GM19035 (cell line): ENCODE measurements around the gene ZNF785.
"Not testable (repeated sequence)": the region's sequence is repeated elsewhere in the genome, so short reads cannot be mapped to it uniquely, and the experiment has no call there.

Source experiments
- ATAC-seq: cut with Tn5 transposase; IDR thresholded peaks from one replicate; pipeline ENCODE4 v1.9.1; 2021; ENCODE audit not compliant: unreplicated experiment

Gene ZNF785

DNA sequence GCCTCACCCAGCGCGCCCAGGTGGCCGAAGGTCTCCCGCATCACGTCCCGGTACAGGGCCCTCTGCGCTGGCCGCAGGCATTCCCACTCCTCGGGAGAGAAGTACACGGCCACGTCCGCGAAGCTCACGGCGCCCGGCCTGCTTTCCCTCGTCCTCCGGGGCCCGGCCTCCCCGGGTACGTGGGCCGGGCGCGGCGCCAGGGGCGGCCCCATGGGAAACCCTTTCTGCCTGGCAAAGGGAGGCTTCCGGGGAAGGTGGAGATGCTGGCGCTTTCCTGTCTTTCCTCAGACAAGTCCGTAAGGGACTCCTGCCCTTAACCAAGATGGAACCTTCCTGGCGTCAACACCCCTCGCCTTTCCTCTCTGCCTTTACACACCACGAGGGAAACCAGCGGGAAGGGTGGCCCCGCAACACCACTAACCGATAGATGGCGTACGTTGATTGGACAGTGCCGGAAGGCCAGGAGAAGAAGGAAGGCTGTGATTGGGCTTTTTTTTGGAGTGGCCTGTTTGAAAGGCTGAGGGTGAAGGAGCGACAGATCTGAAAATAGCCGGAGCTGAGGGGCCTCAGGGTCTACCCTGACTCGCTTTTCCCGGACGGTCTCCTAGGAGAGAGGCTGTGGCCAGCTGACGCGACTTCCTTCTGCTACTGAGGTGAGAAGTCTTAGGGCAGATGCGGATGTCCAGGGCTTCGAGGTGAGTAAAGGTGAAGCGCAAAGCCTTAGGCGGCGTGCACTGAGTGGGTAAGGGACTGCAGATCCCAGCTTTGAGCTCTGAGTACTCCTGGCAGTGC is at the start of gene ZNF785:
Gene ZNF785, minus strand, starts transcription at position 298 of the 792 bp plus-strand sequence. Its CDS starts 86 bp downstream, at position 212.
- ATAC-seq: peak; percentile 86

DNA sequence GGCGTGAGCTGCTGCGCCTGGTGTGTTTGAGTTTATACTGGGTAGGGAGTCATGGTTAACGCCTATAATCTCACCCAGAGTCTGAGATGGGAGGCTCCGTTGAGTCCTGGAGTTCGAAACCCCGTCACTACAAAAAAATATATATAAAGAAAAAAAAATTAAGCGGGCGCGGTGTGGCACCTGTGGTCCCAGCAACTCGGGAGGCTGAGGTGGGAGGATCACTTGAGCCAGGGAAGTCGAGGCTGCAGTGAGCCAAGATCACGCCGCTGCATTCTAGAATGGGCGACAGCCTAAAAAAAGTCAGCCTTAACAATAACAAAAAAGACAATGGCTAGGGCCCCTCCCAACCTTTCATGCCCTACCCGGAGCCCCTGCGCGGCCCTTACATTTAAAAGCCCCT is 48.0 kb upstream of the ZNF785 start:
- no peak for ATAC-seq

GRCh38 chr16:30632454-30632853 is 47.0 kb upstream of the ZNF785 start:
- ATAC-seq: not testable (repeated sequence)

DNA sequence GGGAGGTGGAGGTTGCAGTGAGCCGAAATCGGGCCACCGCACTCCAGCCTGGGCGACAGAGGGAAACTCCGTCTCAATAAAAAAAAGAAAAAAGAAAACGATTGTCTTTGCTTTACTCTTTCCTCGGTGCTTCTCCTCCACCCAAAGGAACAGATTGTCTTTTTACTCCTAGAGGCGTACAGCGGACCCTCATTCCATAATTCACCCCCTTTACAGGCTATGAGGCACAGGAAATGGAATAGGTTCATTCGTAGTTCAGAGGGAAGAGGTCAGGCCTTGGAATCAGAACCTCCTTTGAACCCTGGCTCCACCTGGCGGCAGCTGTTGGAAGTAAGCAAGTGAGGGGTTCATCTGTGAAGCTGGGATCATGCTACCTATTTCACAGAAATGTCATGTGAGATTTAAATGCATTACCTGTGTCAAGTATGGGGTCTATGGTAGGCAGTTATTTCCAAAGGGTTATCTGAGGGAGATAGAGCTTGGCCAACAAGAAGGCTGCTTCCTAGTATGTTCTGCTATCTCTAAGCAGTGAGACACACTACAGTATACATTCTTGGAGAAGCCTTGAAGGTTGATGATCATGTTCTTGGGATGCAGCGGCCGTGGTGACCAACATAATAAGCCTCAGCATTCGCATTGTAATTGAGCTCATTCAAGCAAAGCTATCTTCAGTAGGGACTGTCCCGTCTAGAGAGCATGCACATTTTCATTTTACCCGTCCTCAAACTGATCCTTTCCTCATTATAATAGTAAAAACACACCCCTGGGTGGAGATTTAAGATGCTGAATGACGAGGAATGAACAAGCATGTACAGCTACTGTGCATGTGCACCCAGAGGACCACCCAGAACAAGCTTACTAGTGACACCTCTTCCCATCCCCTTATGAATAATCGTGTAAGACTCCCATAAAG is 43.4 kb upstream of the ZNF785 start:
- ATAC-seq: no peak

DNA sequence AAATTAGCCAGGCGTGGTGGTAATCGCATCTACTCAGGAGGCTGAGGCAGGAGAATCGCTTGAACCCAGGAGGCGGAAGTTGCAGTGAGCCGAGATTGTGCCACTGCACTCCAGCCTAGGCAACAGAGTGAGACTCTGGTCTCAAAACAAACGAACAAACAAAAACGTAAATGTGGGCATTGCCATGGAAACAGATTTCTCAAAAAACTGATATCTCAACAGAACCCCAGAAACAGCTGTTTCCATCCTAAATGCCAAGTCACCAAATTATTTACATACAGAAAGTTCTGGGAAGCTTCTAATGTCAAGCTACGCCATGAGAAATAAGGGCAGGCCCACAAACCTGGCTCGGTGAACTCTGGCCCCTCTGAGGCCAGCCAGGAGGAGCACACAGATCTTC is 40.7 kb upstream of the ZNF785 start:
- no peak for ATAC-seq

GRCh38 chr16:30623536-30624283 is 38.2 kb upstream of the ZNF785 start:
- no peak for ATAC-seq

DNA sequence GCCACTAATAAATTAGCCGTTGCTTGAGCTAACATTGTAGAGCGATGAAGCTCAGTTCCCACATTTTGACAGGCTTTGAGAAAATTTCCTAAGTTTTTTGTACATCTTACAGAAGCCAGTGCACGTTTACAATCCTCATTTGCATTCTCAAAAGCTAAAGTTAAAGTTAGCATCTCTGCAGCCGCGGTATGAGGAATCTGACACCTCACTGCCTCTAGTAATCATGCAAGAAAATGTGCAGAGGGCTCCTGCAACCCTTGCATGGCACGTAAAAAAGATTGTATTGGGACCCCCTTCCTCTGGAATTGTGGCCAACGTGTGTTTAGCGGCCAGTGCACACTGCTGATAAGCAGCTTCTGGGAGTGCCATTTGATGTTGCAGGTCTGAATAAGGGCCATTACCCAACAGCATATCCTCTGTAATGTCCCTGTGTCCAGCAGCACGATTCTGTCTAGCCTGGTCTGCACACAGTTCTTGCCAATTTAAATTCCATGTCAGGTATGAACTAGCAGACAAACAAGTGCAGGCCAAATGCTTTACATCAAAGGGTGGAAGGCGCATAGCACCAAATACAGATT is 37.0 kb upstream of the ZNF785 start:
- ATAC-seq: no peak

- no peak for ATAC-seq
Measured at GRCh38 chr16:30621765-30622164, 36.3 kb upstream of the ZNF785 start.

- ATAC-seq: no peak
Measured at GRCh38 chr16:30620169-30620568, 34.7 kb upstream of the ZNF785 start.

- ATAC-seq: no peak
Measured at GRCh38 chr16:30619638-30620037, 34.1 kb upstream of the ZNF785 start.

DNA sequence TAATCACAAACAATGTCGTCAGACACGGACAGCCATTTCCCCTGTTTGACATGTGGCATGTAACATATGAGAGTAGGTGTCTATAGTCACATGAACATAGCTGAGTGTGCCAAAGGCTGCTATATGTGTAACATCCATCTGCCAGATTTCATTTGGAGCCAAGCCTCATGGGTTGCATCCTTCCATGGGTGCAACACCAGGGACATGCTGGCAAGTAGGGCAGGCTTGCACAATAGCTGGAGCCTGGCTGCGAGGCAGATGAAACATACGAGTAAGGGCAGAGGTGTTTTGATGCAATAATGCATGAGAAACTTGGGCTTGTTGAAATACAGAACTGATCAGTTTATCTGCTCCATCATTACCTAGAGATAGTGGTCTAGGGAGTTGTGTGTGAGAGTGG is 33.7 kb upstream of the ZNF785 start:
- no peak for ATAC-seq

DNA sequence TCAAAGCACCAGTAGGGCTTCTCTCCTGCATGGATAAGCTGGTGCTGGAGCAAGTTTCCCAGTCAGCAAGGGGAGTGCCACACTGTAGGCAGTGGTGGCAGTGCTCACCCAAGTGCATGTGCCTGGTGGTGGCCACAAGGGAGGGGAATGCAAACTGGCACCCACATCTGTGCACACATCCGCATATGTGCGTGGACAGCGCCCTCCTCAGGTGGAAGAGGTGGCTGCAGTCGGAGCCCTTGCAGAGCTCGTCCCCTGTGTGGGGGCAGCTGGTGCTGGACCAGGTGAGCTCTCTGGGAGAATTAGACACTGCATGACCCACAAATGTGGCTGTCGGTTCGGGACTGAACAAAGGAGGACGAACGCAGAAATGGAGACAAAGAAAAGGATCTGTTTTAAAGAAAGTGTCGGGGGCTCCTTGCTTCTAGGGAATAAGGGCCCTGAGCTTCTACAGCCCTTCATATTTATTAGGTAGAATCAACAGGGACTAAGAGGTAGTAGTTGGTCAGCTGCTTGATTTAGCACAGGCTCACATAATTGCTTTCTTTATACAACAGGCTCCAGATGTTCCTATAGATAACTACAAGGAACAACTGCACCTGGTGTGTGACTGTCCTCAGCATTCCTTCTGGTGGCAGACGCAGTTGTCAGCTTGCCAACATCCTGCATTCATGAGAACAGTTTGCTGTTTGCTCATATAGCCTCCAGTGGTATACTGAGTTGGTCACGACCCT is 30.0 kb upstream of the ZNF785 start:
- no peak for ATAC-seq

DNA sequence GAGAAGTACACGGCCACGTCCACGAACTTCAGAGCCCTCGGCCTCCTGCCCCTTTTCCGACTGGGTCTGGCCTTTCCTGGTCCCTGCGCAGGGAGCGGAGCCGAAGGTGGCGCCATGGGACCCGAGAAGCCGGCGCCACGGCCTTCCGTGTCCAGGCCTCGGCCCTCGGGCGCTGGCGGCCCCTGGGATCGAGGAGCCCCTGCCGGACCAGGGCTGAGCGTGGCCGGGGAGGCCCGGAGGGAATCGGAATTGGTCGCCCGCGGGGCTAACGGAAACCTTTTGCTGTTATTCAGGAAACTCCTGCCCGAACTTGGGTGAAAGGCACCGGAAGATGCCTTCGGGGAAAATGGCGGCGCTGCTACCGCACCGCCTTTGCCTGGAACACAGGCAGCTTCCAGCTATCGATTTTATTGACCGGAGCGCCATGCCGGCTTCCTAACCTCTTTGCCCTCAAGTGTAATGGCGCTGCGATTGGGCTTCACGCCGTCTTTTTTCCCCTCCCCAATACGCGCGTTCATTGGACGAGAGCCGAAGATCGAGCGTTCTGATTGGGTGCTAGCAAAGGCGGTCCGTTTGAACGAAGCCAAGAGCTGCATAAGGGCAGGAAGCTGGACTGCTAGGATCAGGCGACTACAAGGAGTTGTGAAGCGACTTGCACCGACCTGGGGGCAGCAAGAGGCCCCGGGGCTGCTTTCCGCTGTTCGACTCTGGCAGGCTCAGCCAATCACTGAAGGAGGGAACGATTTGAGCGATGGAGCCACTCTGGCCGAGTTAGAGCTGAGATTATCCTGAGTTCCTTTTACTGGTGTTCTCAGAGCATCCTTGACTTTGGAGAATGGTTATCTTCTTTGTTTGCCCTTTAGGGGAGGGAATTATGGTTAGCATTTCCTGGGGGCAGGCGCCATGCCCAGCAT is 24.7 kb upstream of the ZNF785 start, which contains the start of gene ZNF689:
Gene ZNF689, minus strand, starts transcription at position 464 of the 914 bp plus-strand sequence. Its CDS starts 348 bp downstream, at position 116.
- ATAC-seq: peak; percentile 96

GRCh38 chr16:30609002-30609925 is 23.8 kb upstream of the ZNF785 start:
- ATAC-seq: peak; percentile 26

GRCh38 chr16:30606004-30606403 is 20.5 kb upstream of the ZNF785 start:
- ATAC-seq: no peak

DNA sequence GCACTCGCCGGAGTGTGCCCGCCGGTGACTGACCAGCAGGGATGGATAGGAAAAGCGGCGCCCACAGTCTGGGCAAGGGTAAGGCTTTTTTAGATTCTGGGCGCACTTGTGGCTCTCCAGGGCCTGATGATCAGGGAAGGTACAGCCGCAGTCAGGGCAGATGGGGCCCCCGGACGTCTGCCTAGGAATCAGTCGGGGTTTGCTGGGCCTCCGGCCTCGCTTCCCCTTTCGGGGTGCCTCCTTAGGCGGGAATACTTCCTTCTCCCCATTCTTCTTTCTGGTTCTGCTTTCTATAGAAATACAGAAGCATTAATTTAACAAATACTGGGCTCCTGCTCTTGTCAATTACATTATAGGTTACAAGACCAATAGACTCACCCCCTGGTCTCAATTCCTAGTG is 19.7 kb upstream of the ZNF785 start:
- ATAC-seq: no peak

GRCh38 chr16:30604316-30604947 is 18.9 kb upstream of the ZNF785 start:
- ATAC-seq: no peak

DNA sequence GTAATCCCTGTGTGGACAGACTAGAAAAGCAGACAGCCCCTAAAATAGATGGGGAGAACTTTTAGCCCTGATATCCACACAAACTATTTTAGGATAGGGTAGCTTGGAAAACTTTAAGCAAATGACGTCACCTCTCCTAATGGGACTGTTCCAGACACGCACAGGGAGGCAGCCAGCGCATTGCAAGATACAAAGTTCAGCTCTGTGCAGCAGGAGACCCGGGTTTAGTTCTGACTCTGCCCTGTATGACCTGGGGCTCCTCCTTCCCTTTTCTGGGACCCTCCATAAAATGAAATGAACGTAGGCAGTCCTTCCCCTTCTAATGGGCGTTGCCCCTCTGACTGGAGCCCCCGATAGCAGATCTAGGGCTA is 18.4 kb upstream of the ZNF785 start:
- no peak for ATAC-seq
